ENCODE measurements around the gene CCDC40. TPM values are rescaled to one million over a fixed set of nuclear protein-coding genes. Genes with fewer than 3 reads are reported as not detected.

The CCDC40 gene
- total and polyA plus RNA-seq, 2 of the 13 experiments (the other 11 are each of a cell fraction or from before 2014, with no cell fraction given): 4.1 to 5.5 TPM

- no peak for TF ChIP-seq SOX13 (IDR thresholded peaks at IDR 0.05)
- no peak for TF ChIP-seq SOX13 (CRISPR knock-in tag; conservative IDR thresholded peaks at IDR 0.05 in 1 of 2, IDR thresholded peaks at IDR 0.05 in 1 of 2)
- TF ChIP-seq SNAPC4 (CRISPR knock-in tag; IDR thresholded peaks at IDR 0.05): 0 out of 2 replicates have a peak, but pooled peaks have one; percentile 1
- TF ChIP-seq, protein P1, sequence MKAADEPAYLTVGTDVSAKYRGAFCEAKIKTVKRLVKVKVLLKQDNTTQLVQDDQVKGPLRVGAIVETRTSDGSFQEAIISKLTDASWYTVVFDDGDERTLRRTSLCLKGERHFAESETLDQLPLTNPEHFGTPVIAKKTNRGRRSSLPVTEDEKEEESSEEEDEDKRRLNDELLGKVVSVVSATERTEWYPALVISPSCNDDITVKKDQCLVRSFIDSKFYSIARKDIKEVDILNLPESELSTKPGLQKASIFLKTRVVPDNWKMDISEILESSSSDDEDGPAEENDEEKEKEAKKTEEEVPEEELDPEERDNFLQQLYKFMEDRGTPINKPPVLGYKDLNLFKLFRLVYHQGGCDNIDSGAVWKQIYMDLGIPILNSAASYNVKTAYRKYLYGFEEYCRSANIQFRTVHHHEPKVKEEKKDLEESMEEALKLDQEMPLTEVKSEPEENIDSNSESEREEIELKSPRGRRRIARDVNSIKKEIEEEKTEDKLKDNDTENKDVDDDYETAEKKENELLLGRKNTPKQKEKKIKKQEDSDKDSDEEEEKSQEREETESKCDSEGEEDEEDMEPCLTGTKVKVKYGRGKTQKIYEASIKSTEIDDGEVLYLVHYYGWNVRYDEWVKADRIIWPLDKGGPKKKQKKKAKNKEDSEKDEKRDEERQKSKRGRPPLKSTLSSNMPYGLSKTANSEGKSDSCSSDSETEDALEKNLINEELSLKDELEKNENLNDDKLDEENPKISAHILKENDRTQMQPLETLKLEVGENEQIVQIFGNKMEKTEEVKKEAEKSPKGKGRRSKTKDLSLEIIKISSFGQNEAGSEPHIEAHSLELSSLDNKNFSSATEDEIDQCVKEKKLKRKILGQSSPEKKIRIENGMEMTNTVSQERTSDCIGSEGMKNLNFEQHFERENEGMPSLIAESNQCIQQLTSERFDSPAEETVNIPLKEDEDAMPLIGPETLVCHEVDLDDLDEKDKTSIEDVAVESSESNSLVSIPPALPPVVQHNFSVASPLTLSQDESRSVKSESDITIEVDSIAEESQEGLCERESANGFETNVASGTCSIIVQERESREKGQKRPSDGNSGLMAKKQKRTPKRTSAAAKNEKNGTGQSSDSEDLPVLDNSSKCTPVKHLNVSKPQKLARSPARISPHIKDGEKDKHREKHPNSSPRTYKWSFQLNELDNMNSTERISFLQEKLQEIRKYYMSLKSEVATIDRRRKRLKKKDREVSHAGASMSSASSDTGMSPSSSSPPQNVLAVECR (CRISPR knock-in tag; IDR thresholded peaks at IDR 0.05; ENCODE audit: borderline replicate concordance): no peak
- no peak for TF ChIP-seq HMG20B (CRISPR knock-in tag; conservative IDR thresholded peaks at IDR 0.05)
- TF ChIP-seq ZNF615 (CRISPR knock-in tag; IDR thresholded peaks at IDR 0.05; ENCODE audit: borderline replicate concordance): no peak
- TF ChIP-seq THAP7 (CRISPR knock-in tag; IDR thresholded peaks at IDR 0.05): no peak
- TF ChIP-seq, protein P2, sequence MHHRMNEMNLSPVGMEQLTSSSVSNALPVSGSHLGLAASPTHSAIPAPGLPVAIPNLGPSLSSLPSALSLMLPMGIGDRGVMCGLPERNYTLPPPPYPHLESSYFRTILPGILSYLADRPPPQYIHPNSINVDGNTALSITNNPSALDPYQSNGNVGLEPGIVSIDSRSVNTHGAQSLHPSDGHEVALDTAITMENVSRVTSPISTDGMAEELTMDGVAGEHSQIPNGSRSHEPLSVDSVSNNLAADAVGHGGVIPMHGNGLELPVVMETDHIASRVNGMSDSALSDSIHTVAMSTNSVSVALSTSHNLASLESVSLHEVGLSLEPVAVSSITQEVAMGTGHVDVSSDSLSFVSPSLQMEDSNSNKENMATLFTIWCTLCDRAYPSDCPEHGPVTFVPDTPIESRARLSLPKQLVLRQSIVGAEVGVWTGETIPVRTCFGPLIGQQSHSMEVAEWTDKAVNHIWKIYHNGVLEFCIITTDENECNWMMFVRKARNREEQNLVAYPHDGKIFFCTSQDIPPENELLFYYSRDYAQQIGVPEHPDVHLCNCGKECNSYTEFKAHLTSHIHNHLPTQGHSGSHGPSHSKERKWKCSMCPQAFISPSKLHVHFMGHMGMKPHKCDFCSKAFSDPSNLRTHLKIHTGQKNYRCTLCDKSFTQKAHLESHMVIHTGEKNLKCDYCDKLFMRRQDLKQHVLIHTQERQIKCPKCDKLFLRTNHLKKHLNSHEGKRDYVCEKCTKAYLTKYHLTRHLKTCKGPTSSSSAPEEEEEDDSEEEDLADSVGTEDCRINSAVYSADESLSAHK (CRISPR knock-in tag; IDR thresholded peaks at IDR 0.05; ENCODE audit: borderline replicate concordance): no peak
- 0 out of 2 replicates have a peak, but pooled peaks have one; percentile 21 for TF ChIP-seq ZNF589 (CRISPR knock-in tag; conservative IDR thresholded peaks at IDR 0.05)
- TF ChIP-seq ZNF138 (CRISPR knock-in tag; IDR thresholded peaks at IDR 0.05; ENCODE audit: low read depth): 0 out of 2 replicates have a peak, but pooled peaks have one; percentile 73
These were observed 12.1 kb upstream of the CCDC40 start (continued) for GRCh38 chr17:80024206-80024972.
